NCI-H345 (cell line): ENCODE measurements around the gene TNRC18.

Experiments used
- DNase-seq: peaks from one replicate; lab custom pipeline; 2025; lab: John Stamatoyannopoulos, UW

The TNRC18 gene

DNA sequence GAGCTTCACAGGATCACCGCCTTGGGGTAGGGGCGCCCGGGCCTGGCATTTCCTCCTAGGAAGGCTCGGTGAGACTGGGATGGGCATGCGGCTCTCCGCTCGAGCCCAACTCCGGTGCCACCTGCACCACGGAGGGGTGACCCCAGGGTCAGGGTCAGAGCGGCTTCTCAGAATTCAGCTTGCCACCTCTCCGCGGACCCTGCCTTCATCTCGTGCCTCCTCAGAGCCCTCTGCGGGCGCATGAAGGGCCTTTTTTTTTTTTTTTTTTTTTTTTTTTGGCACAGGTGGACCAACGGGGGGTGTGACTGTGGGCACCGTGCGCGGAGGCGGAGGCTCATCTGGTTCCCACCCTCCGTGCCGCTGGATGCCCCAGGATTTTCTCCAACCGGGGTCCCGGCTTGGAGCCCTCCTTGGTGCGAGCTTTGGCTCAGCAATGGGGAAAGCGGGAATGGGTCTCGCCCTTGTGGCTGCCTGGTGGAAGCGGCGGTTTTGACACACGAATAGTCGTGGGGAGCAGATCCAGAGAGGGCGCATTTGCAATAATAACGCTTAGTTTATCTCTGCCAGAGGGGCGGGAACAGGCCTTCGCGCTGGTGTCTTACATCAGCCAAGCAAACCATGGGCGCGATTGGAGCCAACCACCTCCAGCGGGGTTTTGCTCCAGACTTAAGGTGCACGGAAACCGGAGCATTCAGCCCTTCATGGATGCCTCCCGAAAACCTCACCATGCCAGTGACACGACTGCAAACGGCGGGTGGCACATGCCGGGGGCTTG lies 5.0 kb upstream of the TNRC18 start:
- DNase-seq = no peak

- DNase-seq = no peak
Observed at GRCh38 chr7:5426226-5426475, 2.5 kb upstream of the TNRC18 start.

DNA sequence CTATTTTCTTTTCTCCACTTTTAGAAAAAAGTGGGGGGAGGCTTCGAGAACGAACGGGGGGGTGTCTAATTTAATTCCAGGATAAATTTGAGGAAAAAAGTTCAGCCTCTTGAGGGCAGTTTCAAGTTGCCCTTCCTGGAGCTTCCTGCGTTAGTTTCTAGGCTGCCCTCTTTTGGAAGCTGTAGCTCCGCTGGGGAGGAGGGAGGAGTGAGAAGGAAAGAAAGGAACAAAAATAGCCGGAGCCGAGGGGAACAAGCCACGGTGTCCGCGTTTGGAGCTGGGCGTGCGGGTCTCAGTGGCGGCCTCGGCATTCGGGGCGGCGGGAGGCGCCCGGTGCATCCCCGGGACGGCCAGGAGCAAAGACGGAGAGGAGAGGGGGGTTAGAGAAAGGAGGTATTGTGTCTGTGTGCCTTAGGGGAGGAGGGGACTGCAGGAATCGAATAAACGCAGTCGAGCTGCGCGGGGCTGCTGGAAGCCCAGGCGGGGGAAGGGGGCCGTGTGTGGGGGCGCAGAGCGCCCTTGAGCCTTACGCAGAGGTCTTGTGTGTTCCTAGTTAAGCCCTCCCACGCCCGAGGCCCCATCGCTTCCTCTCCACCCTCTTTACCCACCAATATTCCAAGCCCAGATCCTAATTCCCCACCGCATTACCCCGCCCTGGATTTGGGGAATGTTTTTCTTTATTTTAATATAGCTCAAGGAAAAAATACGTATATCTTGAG lies 2.0 kb upstream of the TNRC18 start:
- DNase-seq = peak; percentile 81

- peak; percentile 51 for DNase-seq
Observed at GRCh38 chr7:5424749-5425506, 1.3 kb upstream of the TNRC18 start.

DNA sequence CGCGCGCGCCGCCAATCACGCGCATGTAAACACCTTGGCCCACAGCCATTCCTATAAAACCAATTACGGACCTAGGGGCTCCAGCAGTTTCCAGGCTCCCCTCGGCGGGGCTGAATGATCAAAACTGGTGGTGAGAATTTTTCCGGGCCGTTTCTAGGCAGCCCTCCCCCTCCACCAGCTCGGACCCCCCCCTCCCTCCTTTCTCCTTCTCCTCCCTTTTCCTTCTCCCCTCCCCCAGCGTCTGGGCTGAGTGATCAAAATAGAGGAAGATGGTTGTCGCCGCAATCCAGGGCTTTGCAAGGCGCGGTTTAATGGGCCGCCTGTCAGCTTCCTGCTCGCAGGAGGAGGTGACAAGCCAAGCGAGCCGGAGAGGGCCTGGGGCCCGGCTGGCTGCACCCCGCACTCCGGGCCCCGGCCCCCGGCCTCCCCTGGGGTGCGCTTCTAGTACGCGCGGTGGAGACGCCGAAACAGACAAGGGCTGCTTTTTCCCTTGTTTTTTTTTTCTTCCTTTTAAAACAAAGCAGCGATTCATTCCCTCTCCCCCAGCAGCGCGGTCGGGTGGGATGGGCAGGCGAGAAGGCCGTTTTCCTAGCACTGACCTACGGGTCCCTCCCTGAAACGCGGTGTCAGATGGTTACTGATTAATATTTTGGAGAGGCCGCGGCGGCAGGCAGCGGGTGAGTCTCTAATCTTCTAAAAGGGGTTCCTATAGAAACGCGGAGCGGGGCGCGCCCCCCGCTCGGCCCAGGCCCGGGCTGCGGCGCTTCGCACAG lies 528 bp upstream of the TNRC18 start:
- DNase-seq = peak; percentile 98

DNA sequence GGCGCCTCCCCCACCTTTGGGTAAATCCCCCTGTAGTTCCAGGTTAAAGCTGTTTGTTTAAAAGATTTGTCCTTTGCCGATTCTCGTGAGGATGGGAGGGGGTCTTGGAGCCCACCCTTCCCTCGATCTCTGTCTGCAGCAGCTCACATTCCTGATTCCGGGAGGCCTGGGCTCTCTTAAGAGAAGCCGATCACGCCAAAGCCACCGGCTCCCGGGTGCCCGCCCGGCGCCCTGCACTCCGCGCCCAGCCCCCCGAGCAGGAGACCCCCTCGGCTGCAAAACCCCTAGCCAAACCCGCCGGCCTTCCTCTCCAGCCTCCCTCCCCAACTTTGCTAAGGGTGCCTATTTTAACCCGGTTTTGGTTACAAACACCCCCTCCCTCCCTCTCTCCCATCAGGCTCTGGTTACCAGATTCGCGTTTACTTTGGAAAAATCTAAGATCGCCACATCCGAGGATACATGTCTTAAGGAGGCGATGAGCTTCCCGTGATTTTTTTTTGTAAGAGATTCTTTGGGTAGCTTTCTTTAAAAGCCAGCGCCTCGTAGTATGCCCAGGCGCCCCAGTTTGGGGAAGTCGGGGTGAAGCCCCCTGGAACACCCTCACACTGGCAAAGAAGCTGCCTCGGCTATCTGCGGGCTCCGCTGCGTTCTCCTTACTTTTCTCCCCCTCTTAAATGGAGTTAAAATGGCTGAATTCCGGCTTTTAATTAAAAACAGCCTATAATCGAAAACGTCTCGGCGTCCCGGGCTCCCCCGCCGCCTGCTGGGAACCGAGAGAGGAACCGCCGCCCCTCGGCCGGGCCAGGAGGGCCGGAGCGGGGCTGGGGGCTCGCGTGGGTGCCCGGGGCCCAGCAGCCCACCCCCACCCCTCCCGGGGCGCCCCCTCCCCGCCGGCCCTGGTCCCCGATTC lies 983 bp downstream of the TNRC18 start:
- no peak for DNase-seq

- no peak for DNase-seq
Observed at GRCh38 chr7:5421714-5422395, 1.8 kb downstream of the TNRC18 start.

DNA sequence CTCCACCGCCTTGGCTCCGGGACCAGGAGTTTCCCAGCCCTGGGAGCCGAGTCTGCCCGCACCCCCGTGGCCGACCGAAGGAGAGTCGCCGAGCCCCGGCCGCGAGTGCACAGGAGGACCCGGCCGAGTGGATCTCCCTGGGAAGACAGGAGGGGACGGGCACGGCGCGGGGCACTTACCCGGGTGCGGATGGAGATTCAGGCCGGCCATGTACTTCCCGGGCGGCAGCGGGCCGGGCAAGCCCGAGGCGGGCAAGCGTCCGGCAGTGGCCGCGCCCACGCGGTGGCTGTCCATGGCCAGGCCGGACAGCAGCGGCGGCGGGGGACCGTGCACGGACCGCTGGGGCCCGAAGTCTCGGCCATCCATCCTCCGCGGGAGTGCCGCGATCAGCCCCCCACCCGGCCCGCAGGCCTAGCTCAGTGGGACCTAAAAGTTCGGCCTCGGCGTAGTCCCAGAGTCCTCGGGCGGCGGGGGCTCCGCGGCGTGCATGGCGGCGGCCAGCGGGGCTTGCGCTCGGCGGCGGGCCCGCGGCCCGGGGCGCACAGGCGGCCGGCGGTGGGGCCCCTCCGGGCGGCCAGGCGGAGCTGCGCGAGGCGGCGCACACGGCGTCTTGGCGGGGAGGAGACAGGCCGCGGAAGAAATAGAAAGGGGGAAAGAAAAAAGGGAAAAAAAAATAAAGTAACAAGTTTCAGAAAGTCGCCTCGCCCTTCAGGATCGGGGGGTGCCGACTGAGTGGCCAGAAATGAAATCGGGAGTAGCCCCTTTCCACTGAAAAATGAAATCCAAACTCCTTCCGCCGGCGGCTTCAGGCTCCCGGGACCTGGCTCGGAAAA lies 2.5 kb downstream of the TNRC18 start:
- DNase-seq = no peak

GRCh38 chr7:5420067-5420880 lies 3.4 kb downstream of the TNRC18 start:
- DNase-seq = no peak

DNA sequence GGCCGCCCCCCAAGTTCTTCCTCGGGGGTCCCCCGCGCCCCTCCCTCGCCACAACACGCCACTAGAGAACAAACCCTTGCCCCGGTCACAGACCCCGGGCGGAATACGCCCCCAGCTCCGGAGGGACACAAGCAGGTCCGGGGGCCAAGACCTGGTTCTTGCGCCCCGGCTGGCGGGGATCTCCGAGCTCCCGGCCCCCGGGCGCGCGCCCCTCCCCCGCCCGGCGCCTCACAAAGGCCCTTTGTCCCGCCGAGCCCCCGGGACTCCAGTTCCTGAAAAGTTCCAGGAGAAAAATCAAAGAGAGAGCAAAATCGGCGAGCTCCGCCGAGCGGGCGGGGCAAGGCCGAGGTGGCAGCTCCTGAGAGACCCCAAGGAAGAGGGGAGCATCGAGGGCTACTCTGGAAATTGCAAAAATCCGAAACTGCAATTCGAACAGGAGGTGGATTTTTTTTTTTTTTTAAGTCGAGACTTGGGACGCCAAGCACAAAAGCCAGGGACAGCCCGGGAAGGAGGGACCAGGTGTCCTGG lies 4.0 kb downstream of the TNRC18 start:
- DNase-seq = no peak

- no peak for DNase-seq
Observed at GRCh38 chr7:5418285-5418582, 5.4 kb downstream of the TNRC18 start.

GRCh38 chr7:5417106-5418071 lies 6.2 kb downstream of the TNRC18 start:
- DNase-seq = no peak

DNA sequence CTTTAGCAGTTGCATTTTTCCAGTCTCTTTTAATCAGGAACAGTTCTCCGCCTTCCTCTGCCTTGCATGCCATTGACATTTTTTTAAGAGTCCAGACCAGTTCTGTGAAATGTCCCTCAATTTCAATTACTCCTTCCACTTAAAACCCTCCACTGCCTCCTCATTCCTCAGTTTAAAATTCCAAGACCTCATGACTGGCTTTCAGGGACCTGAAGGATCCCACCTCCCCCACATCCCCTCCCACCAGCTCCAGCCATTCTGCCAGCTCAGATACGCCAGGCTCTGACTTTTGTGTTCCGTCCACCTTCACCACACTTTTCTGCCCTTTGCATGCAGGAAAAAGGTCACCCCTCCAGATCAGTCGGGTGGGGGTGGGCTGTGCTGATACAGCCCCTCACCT lies 8.7 kb downstream of the TNRC18 start:
- no peak for DNase-seq

DNA sequence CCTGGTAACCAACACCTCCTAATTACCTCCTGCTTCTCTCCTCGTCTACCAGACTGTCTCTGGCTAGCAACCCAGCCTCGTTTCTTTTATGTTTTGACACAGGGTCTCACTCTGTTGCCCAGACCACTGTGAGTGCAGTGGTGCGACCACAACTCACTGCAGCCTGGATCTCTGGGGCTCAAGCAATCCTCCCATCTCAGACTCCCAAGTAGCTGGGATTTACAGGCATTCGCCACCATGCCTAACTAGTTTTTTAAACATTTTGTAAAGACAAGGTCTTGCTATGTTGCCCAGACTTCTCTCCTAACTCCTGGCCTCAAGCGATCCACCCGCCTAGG lies 10.2 kb downstream of the TNRC18 start:
- DNase-seq = no peak

GRCh38 chr7:5408777-5409176 lies 14.9 kb downstream of the TNRC18 start:
- DNase-seq = no peak

DNA sequence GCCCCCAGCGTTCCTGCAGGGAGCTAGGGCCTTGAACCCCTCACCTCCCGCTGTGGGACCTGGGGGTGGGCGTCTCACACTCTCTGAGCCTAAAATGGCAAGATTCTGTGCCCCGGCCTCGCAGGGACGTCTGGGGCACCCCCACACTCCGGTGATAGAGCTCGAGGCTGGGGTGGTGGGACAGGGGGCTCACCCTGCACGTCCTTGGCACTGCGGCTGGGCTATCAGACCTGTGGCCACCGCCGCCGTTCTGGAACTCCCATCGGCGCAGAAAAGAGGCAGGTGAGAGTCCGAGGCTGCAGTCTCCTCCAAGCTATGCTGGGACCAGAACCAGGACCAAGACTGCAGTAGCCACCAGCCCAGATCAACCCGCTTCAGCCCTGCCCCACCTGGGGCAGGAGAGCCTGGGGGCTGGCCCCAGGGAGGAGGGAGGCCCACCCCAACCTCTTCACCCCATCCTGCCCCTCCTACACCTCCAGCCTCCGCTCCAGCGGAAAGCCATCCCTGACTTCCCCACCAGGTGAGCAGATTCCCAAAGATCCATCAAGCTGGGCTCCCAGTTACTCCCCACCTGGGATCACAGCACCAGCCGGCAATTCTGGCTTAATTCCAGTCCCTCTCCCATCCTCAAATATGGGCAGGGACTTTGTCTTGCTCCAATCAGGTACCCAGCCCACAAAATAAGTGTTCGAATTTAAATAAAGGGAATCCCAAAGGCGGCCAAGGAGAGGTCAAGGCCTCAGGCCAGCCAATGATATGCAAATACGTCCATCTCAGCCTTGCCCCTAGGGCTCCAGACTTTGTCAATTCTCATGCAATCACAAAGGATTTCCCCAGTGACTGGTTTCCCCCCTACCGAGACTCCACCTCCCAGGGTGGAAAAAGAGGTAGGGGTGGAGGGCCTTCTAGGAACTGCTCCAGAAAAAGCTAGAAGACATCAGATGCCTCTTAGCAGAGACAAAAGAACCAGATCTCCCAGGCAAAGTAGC lies 16.4 kb downstream of the TNRC18 start:
- DNase-seq = peak; percentile 15

- DNase-seq = no peak
Observed at GRCh38 chr7:5404421-5404826, 19.2 kb downstream of the TNRC18 start.
